Heart right ventricle (tissue), 16 donors: Measurements from ENCODE around the gene RCC1. TPM values are rescaled to one million over a fixed set of nuclear protein-coding genes. Genes with fewer than 3 reads are reported as not detected.
"Not testable (repeated sequence)": the region's sequence is repeated elsewhere in the genome, so short reads cannot be mapped to it uniquely, and the experiment has no call there.

Source experiments
- ATAC-seq, 8 donors: fragments of 200-7000 bp; cut with Tn5 transposase; one replicate each; pipeline ENCODE4 v1.9.1; 2020; ENCODE audit warnings: mild to moderate bottlenecking in 8 of 8, moderate library complexity in 8 of 8, moderate number of reproducible peaks in 1 of 8
- DNase-seq, 2 donors: peaks; one replicate each; pipeline ENCODE4 v3.0.0-alpha.2; 2020
- H3K27ac ChIP-seq, 10 donors: fragments of 200-600 bp; sonication (generic) in 2 of 10; one replicate each; pipeline versions ENCODE4 v1.5.0 to v1.8.0; 2020 to 2022; ENCODE audit warnings: mild to moderate bottlenecking in 3 of 10
- H3K27me3 ChIP-seq, 7 donors: fragments of 200-600 bp; one replicate each; pipeline ENCODE4 v1.8.0; 2021 to 2022; ENCODE audit warnings: mild to moderate bottlenecking in 2 of 7
- H3K36me3 ChIP-seq, 9 donors: fragments of 200-600 bp; sonication (generic) in 1 of 9; one replicate each; pipeline versions ENCODE4 v1.5.0 to v1.8.0; 2020 to 2022; ENCODE audit warnings: mild to moderate bottlenecking in 2 of 9
- H3K4me1 ChIP-seq, 9 donors: fragments of 200-600 bp; sonication (generic) in 1 of 9; one replicate each; pipeline versions ENCODE4 v1.5.0 to v1.8.0; 2020 to 2022; ENCODE audit warnings: mild to moderate bottlenecking in 4 of 9
- H3K4me3 ChIP-seq, 10 donors: fragments of 200-600 bp; sonication (generic) in 2 of 10; one replicate each; pipeline versions ENCODE4 v1.5.0 to v1.8.0; 2020 to 2022; ENCODE audit warnings: mild to moderate bottlenecking in 7 of 10, moderate library complexity in 2 of 10
- H3K9me3 ChIP-seq, 11 donors: fragments of 200-600 bp in 10 of 11; sonication (generic) in 2 of 11; one replicate each; pipeline versions ENCODE4 v1.5.0 to v1.8.0; 2013 to 2022; ENCODE audit warnings: mild to moderate bottlenecking in 2 of 11, control low read depth in 1 of 11, moderate library complexity in 1 of 11
- WGBS, 2 donors: extraction: QIAGEN DNeasy Blood & Tissue Kit; methylation state at CpG; one replicate each; pipeline ENCODE4 v1.1.7; 2013; ENCODE audit warnings: inconsistent platforms in 1 of 2; 5-methylcytosine and 5-hydroxymethylcytosine counted together
- intact Hi-C, 10 donors: fragments of 100-400 bp; cut with DNase I; formaldehyde crosslinking; loops; one replicate each; pipeline versions ENCODE4 v1.11.1 to v1.14.2; 2022
- polyA plus RNA-seq, 2 donors: library from polyadenylated mRNA; stranded (reverse); fragments of 200-250 nt; gene quantifications; one replicate each; pipeline ENCODE4 v1.2.3, GENCODE V29; 2013
- total RNA-seq, 10 donors: library from RNA; stranded (reverse); fragmentation: NEBNext Ultra II Directional in 3 of 10; extraction: Animal tissue kit (Norgen Biotek cat#: 25700) in 3 of 10; gene quantifications; one replicate each; pipeline versions ENCODE4 v1.2.1 to v1.2.4, GENCODE V29; 2021 to 2023
- TF ChIP-seq, protein P1 (sequence below), 9 donors: fragments of 200-600 bp; sonication (generic) in 2 of 9; IDR thresholded peaks; one replicate each; pipeline versions ENCODE4 v1.5.0 to v1.8.0; 2021 to 2022; ENCODE audit warnings: antibody characterized with exemption in 9 of 9, mild to moderate bottlenecking in 5 of 9, moderate library complexity in 1 of 9
- donor health status: Arrhythmogenic right ventricular cardiomyopathy.
- donor health status: ischemic (EF 13 %, LVEDD 7.1; RV severe dilation, severe dysfunction).
- donor health status: healthy with polysubstance abuse.
- donor health status: DM: no; HTN: yes; CAD: no.
- donor health status: DM: no; HTN: no; CAD: no.
- donor health status: ischemic (EF 25% LVEDD 6.9; RV normal size, moderate dysfunction).
- donor health status: ischemic (EF 25% LVEDD 5.7; RV mildly dilated, moderate dysfunction).
- donor health status: healthy.
- donor health status: DM: yes; HTN: yes; CAD: no.
- donor health status: Ischemic cardiomyopathy.
- donor health status: ischemic (EF 35%, LVEDD 5.7; RV mildly dilated, moderate dysfunction).
- donor health status: nonischemic (EF 11% LVEDD 7.7; RV severe dilation, severe dysfunction).
- donor health status: DM: yes; HTN: yes; CAD: no.
- donor health status: PGD.
- donor health status: ischemic (EF 29% LVEDD 5.4; RV normal size, mild dysfunction).
- donor health status: nonischemic (EF 23%, LVEDD 6.1; RV moderate dilation, normal function).

Gene RCC1
- total and polyA plus RNA-seq, 12 donors: 2.3 to 17.8 (median 4.1) TPM

DNA sequence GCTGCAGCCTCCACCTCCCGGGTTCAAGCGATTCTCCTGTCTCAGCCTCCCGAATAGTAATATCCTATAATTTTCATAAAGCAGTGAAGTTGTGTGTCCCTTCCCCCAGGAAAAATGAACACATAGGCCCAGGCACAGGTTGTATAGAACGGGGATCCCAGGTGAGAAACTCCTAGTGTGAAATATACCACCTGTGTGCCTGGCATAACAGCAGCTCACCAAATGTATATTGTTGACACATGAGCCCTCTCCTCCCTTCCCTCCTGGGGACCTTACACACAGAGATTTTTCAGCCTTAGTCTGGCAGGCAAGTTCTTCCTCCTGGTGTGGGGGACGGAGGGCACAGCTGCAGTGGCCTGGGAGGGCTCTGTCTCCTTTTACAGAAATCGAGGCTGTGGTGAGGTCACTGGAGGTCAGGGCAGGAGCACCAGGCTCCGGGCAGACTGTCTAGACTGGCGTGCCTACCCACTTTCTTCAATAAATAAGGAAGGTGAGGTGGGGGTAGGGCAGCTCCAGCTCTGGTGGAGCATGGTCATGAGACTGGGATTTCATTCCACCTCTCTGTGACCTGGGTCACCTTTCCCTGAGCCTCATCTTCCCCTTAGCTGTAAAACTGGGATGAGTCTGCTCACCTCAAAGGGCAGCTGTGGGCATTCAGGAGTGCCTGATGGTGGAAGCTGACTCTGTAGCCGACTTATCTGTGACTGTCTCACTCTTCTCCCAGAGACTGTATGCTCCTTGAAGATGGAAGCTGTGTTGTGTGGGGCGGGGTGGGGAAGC is 14.3 kb downstream of the RCC1 start:
- H3K27me3 ChIP-seq: no peaks in the 10 kb centered on the region
- ATAC-seq (no peak), DNase-seq (no peak)
- 89 to 93% methylated on average over 10 of the region's 10 CpGs for WGBS, 2 donors
- intact Hi-C loops: loop anchor here (1.0 to 10.0 kb wide), 11 partner anchors 32 to 357 kb away; partner anchors contain the start of genes TRNAU1AP (in 2 of the 10) and RAB42 (in 1 of the 10)
- peaks cover 0 to 8% (median 0%) of the 10 kb centered on the region in 9 donors for H3K36me3 ChIP-seq
- TF ChIP-seq, protein P1, sequence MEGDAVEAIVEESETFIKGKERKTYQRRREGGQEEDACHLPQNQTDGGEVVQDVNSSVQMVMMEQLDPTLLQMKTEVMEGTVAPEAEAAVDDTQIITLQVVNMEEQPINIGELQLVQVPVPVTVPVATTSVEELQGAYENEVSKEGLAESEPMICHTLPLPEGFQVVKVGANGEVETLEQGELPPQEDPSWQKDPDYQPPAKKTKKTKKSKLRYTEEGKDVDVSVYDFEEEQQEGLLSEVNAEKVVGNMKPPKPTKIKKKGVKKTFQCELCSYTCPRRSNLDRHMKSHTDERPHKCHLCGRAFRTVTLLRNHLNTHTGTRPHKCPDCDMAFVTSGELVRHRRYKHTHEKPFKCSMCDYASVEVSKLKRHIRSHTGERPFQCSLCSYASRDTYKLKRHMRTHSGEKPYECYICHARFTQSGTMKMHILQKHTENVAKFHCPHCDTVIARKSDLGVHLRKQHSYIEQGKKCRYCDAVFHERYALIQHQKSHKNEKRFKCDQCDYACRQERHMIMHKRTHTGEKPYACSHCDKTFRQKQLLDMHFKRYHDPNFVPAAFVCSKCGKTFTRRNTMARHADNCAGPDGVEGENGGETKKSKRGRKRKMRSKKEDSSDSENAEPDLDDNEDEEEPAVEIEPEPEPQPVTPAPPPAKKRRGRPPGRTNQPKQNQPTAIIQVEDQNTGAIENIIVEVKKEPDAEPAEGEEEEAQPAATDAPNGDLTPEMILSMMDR (IDR thresholded peaks at IDR 0.05): no peak
- H3K4me1 ChIP-seq: peaks cover 2 to 17% (median 13%) of the 10 kb centered on the region in 9 donors
- no peak overlapping the region for H3K4me3 ChIP-seq
- no peak overlapping the region for H3K27ac ChIP-seq
- no peaks in the 10 kb centered on the region for H3K9me3 ChIP-seq

DNA sequence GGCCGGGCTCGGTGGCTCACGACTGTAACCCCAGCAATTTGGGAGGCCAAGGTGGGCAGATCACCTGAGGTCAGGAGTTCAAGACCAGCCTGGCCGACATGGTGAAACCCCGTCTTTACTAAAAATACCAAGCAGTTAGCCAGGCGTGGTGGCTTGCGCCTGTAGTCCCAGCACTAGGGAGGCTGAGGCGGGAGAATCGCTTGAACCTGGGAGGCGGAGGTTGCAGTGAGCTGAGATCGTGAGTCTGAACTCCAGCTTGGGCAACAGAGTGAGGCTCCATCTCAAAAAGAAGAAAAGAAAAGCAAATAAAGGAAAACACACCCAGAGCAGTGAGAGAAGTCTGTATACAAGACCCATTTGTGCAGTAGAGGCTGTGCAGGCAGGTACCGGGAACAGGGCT is 15.0 kb downstream of the RCC1 start:
- DNase-seq, H3K36me3 ChIP-seq, H3K27me3 ChIP-seq, H3K4me3 ChIP-seq, ATAC-seq, H3K27ac ChIP-seq, H3K9me3 ChIP-seq: not testable (repeated sequence)
- WGBS, 2 donors: 95 to 96% methylated on average over 12 of the region's 12 CpGs
- H3K4me1 ChIP-seq: peaks cover 2 to 17% (median 13%) of the 10 kb centered on the region in 9 donors
- intact Hi-C loops: loop anchor here in 2 of 10 donors (5.0 kb wide), 1 partner anchor 82 kb away; no protein-coding TSS in a partner anchor

DNA sequence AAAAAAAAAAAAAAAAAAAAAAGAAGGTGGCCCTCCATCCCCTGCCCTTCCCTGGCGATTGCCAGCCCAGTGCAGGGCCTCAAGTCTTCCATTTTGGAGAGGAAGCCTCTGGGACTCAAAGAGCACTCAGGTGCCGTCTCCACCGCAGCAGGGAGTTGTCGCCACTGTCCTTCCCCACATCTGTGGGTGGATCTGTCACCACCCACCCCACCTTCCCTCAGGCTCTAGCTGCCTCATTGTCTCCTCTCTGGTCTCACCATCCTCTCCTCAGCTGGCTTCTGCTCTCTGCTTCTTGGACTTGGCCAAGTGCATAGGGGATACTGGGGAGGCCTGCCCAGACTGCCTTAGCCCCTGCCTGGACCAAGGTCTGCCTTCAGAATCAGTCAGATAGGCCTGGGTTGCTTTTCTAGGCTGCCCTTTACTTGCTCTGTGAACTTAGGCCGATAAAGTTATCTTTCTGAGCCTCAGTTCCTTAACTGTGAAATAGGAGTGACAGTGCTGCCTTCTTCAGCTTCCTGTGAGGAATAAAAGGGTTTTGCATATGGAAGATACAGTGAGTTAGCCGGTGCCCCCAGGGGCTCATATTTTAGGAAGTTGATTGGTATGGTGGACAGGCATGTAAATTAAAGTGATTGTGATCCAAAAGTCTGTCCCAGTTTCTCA is 15.8 kb downstream of the RCC1 start:
- no peak for ATAC-seq
- no peak for DNase-seq
- no peaks in the 10 kb centered on the region for H3K27me3 ChIP-seq
- H3K36me3 ChIP-seq: peaks cover 0 to 4% (median 0%) of the 10 kb centered on the region in 9 donors
- TF ChIP-seq, protein P1 (IDR thresholded peaks at IDR 0.05): no peak
- intact Hi-C loops: loop anchor here in 3 of 10 donors (2.0 to 5.0 kb wide), 2 partner anchors 75 to 81 kb away; no protein-coding TSS in a partner anchor
- no peaks in the 10 kb centered on the region for H3K9me3 ChIP-seq
- H3K4me3 ChIP-seq: no peak overlapping the region
- no peak overlapping the region for H3K27ac ChIP-seq
- WGBS, 2 donors: 85 to 86% methylated on average over 6 of the region's 6 CpGs
- peaks cover 2 to 17% (median 13%) of the 10 kb centered on the region in 9 donors for H3K4me1 ChIP-seq

DNA sequence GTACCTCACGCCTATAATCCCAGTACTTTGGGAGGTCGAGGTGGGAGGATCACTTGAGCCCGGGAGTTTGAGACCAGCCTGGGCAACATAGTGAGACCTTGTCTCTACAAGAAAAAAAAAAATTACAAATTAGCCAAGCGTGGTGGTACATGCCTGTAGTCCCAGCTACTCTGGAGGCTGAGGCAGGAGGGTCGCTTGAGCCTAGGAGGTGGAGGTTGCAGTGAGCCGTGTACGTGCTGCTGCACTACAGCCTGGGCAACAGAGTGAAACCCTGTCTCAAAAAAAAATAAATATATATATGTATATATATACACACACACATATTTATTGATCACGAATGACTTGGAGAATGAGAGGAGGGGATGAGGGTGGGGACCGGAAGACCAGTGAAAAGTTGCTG is 16.7 kb downstream of the RCC1 start:
- not testable (repeated sequence) for H3K9me3 ChIP-seq, H3K27me3 ChIP-seq, H3K27ac ChIP-seq, ATAC-seq, H3K4me3 ChIP-seq, DNase-seq, H3K36me3 ChIP-seq
- peaks cover 2 to 15% (median 13%) of the 10 kb centered on the region in 9 donors for H3K4me1 ChIP-seq
- intact Hi-C loops: loop anchor here in 3 of 10 donors (2.0 to 5.0 kb wide), 2 partner anchors 74 to 80 kb away; no protein-coding TSS in a partner anchor
- WGBS, 2 donors: 92 to 94% methylated on average over 9 of the region's 9 CpGs

DNA sequence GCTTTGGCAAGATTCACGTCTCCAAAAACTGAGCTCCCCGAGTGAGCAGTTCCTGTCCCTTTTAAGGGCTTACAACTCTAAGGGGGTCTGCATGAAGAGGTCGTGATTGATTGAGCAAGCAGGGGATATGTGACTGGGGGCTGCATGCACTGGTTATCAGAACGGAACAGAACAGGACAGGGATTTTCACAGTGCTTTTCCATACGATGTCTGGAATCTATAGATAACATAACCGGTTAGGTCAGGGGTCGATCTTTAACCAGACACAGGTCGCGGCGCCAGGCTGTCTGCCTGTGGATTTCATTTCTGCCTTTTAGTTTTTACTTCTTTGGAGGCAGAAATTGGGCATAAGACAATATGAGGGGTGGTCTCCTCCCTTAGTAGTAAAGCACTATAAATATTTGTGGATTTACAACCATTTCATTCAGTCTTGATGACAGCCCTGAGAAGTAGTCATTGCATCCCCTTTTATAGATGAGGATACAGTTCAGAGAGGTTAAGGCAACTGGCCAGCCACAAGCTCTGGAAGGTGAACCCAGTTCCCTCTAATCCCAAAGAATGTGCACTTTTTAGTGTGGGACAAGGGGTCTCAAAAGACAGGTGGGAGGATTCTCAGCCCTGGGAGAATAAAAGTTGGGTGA is 19.3 kb downstream of the RCC1 start:
- H3K4me3 ChIP-seq, H3K27me3 ChIP-seq, H3K27ac ChIP-seq, H3K4me1 ChIP-seq, ATAC-seq, H3K9me3 ChIP-seq, intact Hi-C loops, DNase-seq, H3K36me3 ChIP-seq: not testable (repeated sequence)
- whole genome bisulfite sequencing, 2 donors: 68% methylated on average over 10 of the region's 10 CpGs
